Natural killer cell (primary cell): ENCODE data around the gene AGPAT4. TPM values are rescaled to one million over a fixed set of nuclear protein-coding genes. Genes with fewer than 3 reads are reported as not detected.

Experiments
- ATAC-seq, 3 donors: fragments of 150-1000 bp in 2 of 3; fragments of 200-7000 bp in 1 of 3; cut with Tn5 transposase; 1 replicate in 1 of 3; 2 replicates in 2 of 3; pipeline ENCODE4 v1.10.0; 2021; ENCODE audit warnings: mild to moderate bottlenecking in 2 of 3, moderate library complexity in 2 of 3
- DNase-seq, 2 donors: peaks; one replicate each; pipeline versions ENCODE4 v3.0.0 to v3.0.0-alpha.2; 2013 to 2021; ENCODE audit warnings: mixed read lengths in 1 of 2
- H3K27ac ChIP-seq: one replicate; pipeline ENCODE4 v1.5.1; 2013; ENCODE audit warnings: mild to moderate bottlenecking, low read length
- H3K27me3 ChIP-seq: one replicate; pipeline ENCODE4 v1.6.1; 2013; ENCODE audit warnings: low read length; ENCODE audit not compliant: control insufficient read depth, insufficient read depth
- H3K36me3 ChIP-seq: one replicate; pipeline ENCODE4 v1.6.1; 2013; ENCODE audit warnings: low read length; ENCODE audit not compliant: control insufficient read depth, insufficient read depth
- H3K4me1 ChIP-seq: one replicate; pipeline ENCODE4 v1.6.1; 2013; ENCODE audit warnings: low read length; ENCODE audit not compliant: control insufficient read depth, insufficient read depth
- H3K4me3 ChIP-seq: one replicate; pipeline ENCODE4 v1.5.1; 2013; ENCODE audit warnings: low read length
- H3K9me3 ChIP-seq: one replicate; pipeline ENCODE4 v1.6.1; 2013; ENCODE audit warnings: low read length; ENCODE audit not compliant: control insufficient read depth, insufficient read depth
- H3K27ac Mint-ChIP-seq, 2 donors: one replicate each; pipeline ENCODE4 v1.8.0; 2022; ENCODE audit warnings: mild to moderate bottlenecking in 2 of 2, mixed read lengths in 2 of 2, moderate library complexity in 1 of 2
- H3K27me3 Mint-ChIP-seq, 2 donors: one replicate each; pipeline ENCODE4 v1.8.0; 2022; ENCODE audit warnings: low read depth in 2 of 2, mixed read lengths in 2 of 2
- H3K36me3 Mint-ChIP-seq: one replicate; pipeline ENCODE4 v1.8.0; 2022; ENCODE audit warnings: mixed read lengths
- H3K4me1 Mint-ChIP-seq, 2 donors: one replicate each; pipeline ENCODE4 v1.8.0; 2022; ENCODE audit warnings: mixed read lengths in 2 of 2
- H3K4me3 Mint-ChIP-seq: one replicate; pipeline ENCODE4 v1.8.0; 2022; ENCODE audit warnings: mild to moderate bottlenecking, moderate library complexity, mixed read lengths
- H3K9me3 Mint-ChIP-seq, 2 donors: one replicate each; pipeline ENCODE4 v1.8.0; 2022; ENCODE audit warnings: mixed read lengths in 2 of 2
- WGBS: methylation state at CpG from one replicate; pipeline ENCODE4 v1.1.7; 2013; ENCODE audit warnings: missing lambda C conversion rate; ENCODE audit not compliant: insufficient coverage; 5-methylcytosine and 5-hydroxymethylcytosine counted together
- intact Hi-C: fragments of 100-400 bp; cut with micrococcal nuclease; formaldehyde crosslinking; loops from one replicate; pipeline ENCODE4 v1.14.2; 2022
- total RNA-seq, 4 donors: library from RNA; stranded (reverse); fragments of 120-200 nt in 1 of 4; gene quantifications; one replicate each; pipeline versions ENCODE4 v1.2.3 to v1.2.4, GENCODE V29; 2013 to 2022
- TF ChIP-seq, protein P1 (sequence below): fragments of 200-600 bp; IDR thresholded peaks from one replicate; pipeline ENCODE4 v1.8.0; 2022; ENCODE audit warnings: antibody characterized with exemption

AGPAT4 gene
- total RNA-seq, 3 donors from 2014 or later (not counting 1 experiment from before 2014, with no cell fraction given), result 24.5 to 38.1 (median 25.8) TPM

DNA sequence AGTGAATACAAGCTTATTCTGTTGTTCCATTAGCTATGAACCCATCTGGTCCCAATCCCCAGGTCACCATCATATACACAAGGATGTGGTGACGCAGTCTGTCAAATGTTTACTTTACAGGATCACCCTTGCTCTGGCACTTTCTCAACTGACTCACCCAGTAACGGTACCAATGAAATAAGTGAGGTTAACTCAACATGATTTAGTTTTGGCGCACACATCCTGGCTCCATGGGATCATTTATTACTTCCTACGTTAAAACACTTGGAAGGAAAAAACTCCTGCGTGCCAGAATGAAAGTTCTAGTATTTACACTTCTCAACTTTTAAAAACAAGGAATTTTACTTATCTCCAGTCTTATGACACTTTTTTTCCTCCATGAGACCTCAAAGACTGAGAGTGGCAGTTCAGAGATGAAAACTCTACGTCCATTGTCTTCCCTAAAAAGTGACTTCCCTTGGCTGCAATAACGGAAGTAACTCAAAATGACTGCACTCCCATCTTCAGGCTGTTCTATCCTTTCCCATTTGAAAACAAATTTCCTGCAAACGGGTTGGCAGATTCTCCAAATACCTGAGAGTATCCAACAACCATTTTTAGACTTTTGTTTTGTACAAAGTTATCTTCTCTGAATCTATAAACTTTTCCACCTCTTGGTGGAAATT, 15.9 kb downstream of the AGPAT4 start:
- no peak overlapping the region for H3K4me3 ChIP-seq
- DNase-seq (no peak), ATAC-seq (no peak)
- peaks cover 2% of the 10 kb centered on the region for H3K36me3 ChIP-seq
- H3K27me3 ChIP-seq, result no peaks in the 10 kb centered on the region
- H3K27ac ChIP-seq, result no peak overlapping the region
- TF ChIP-seq, protein P1, sequence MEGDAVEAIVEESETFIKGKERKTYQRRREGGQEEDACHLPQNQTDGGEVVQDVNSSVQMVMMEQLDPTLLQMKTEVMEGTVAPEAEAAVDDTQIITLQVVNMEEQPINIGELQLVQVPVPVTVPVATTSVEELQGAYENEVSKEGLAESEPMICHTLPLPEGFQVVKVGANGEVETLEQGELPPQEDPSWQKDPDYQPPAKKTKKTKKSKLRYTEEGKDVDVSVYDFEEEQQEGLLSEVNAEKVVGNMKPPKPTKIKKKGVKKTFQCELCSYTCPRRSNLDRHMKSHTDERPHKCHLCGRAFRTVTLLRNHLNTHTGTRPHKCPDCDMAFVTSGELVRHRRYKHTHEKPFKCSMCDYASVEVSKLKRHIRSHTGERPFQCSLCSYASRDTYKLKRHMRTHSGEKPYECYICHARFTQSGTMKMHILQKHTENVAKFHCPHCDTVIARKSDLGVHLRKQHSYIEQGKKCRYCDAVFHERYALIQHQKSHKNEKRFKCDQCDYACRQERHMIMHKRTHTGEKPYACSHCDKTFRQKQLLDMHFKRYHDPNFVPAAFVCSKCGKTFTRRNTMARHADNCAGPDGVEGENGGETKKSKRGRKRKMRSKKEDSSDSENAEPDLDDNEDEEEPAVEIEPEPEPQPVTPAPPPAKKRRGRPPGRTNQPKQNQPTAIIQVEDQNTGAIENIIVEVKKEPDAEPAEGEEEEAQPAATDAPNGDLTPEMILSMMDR, result no peak
- H3K9me3 ChIP-seq, result no peaks in the 10 kb centered on the region
- Mint-ChIP-seq H3K27ac (peak overlapping the region; percentile 64), H3K4me1 (peaks cover 52 to 59% of the 10 kb centered on the region in 2 donors), H3K4me3 (no peak overlapping the region), H3K36me3 (no peaks in the 10 kb centered on the region), H3K9me3 (no peaks in the 10 kb centered on the region), H3K27me3 (peaks cover 4 to 34% of the 10 kb centered on the region in 2 donors)
- intact Hi-C loops, result loop anchor here (2.0 kb wide), 1 partner anchor 17 kb away; the partner anchor contains the start of gene AGPAT4
- peaks cover 19% of the 10 kb centered on the region for H3K4me1 ChIP-seq
- 88% methylated on average over 8 of the region's 8 CpGs for WGBS

GRCh38 chr6:161256407-161256806, 17.5 kb downstream of the AGPAT4 start:
- Mint-ChIP-seq H3K4me1 (peaks cover 51 to 52% of the 10 kb centered on the region in 2 donors), H3K27ac (peak overlapping the region; percentile 53 to 84), H3K27me3 (peaks cover 4 to 34% of the 10 kb centered on the region in 2 donors), H3K4me3 (peak overlapping the region; percentile 61), H3K9me3 (no peaks in the 10 kb centered on the region), H3K36me3 (no peaks in the 10 kb centered on the region)
- no peak for DNase-seq
- peaks cover 2% of the 10 kb centered on the region for H3K36me3 ChIP-seq
- H3K4me1 ChIP-seq, result peaks cover 19% of the 10 kb centered on the region
- H3K4me3 ChIP-seq, result no peak overlapping the region
- ATAC-seq, result peak; percentile 66 to 84 (median 81)
- TF ChIP-seq, protein P1, result no peak
- H3K27me3 ChIP-seq, result no peaks in the 10 kb centered on the region
- no peak overlapping the region for H3K27ac ChIP-seq
- intact Hi-C loops, result loop anchor here (1.0 kb wide), 1 partner anchor 30 kb away; no protein-coding TSS in a partner anchor
- 74% methylated on average over 13 of the region's 13 CpGs for WGBS
- no peaks in the 10 kb centered on the region for H3K9me3 ChIP-seq

GRCh38 chr6:161255518-161255917, 18.3 kb downstream of the AGPAT4 start:
- no peak overlapping the region for H3K4me3 ChIP-seq
- WGBS, result 83% methylated on average over 5 of the region's 6 CpGs
- Mint-ChIP-seq H3K9me3 (no peaks in the 10 kb centered on the region), H3K27me3 (peaks cover 4 to 34% of the 10 kb centered on the region in 2 donors), H3K4me1 (peaks cover 45 to 48% of the 10 kb centered on the region in 2 donors), H3K36me3 (no peaks in the 10 kb centered on the region), H3K4me3 (peak overlapping the region; percentile 50), H3K27ac (peak overlapping the region; percentile 53 to 84)
- no peaks in the 10 kb centered on the region for H3K9me3 ChIP-seq
- DNase-seq, result no peak
- H3K27me3 ChIP-seq, result no peaks in the 10 kb centered on the region
- intact Hi-C loops, result no loop called here
- ATAC-seq, result no peak
- peaks cover 19% of the 10 kb centered on the region for H3K4me1 ChIP-seq
- no peak overlapping the region for H3K27ac ChIP-seq
- TF ChIP-seq, protein P1, result no peak
- H3K36me3 ChIP-seq, result peaks cover 2% of the 10 kb centered on the region
